ENCODE data around the gene DHRSX. TPM values are rescaled to one million over a fixed set of nuclear protein-coding genes. Genes with fewer than 3 reads are reported as not detected.
A peak's percentile ranks its signal among the peaks of the same experiment; 100 is the strongest.
"Not testable (repeated sequence)": the region's sequence is repeated elsewhere in the genome, so short reads cannot be mapped to it uniquely, and the experiment has no call there.

Gene DHRSX
- total RNA-seq, 1 donor from 2014 or later, result 65.4 TPM

DNA sequence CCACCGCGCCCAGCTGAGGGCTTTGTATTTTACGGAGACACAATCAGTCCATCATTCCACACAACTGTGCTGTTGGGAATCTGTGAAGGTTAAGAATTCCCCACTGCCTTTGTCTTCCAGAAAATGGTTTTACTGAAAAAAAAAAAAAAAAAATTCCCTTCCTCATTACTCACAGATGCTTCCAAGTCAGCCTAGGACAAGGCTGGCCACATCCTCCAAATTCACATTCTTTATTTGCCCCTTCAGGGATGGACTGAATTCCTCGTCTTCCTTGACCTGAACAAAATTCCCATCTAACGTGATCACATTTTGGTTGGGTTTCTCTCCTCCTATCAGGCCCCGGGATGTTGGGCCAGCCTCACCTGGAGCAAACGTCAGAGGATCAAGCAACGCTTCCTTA is 130.3 kb downstream of the DHRSX start:
- DNase-seq (ENCODE audit: low spot score, unreplicated experiment), result no peak
- Mint-ChIP-seq H3K9me3 (ENCODE audit: low read depth) (peaks cover 8% of the 10 kb centered on the region), H3K4me1 (ENCODE audit: low read depth) (peaks cover 1% of the 10 kb centered on the region), H3K4me3 (ENCODE audit: low read depth) (no peak overlapping the region), H3K36me3 (ENCODE audit: insufficient read depth) (peaks cover 30% of the 10 kb centered on the region), H3K27me3 (no peaks in the 10 kb centered on the region), H3K27ac (no peak overlapping the region)
- TF ChIP-seq CTCF (IDR thresholded peaks at IDR 0.05; ENCODE audit: unreplicated experiment), result no peak

DNA sequence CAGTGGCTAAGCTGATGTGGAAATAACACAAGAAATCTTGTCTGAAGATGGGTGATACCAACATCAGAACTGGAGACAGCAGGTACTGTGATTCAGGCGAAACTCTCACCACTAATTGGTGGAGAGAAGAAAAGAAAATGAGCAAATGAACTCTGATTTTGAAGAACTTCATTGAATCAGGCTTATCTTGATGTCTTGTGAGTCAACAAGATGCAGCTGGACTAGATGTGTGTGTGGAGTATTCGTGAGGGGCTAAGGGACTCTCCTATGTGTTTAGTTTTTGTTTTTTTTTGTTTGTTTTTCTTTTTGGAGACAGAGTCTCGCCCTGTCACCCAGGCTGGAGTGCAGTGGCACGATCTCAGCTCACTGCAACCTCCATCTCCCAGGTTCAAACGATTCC is 131.6 kb downstream of the DHRSX start:
- Mint-ChIP-seq H3K27ac (peak overlapping the region; percentile 76), H3K36me3 (ENCODE audit: insufficient read depth) (peaks cover 39% of the 10 kb centered on the region), H3K27me3 (no peaks in the 10 kb centered on the region), H3K9me3 (ENCODE audit: low read depth) (peaks cover 18% of the 10 kb centered on the region), H3K4me3 (ENCODE audit: low read depth) (no peak overlapping the region), H3K4me1 (ENCODE audit: low read depth) (peaks cover 1% of the 10 kb centered on the region)
- DNase-seq (ENCODE audit: low spot score, unreplicated experiment), result no peak
- TF ChIP-seq CTCF (IDR thresholded peaks at IDR 0.05; ENCODE audit: unreplicated experiment), result no peak

- DNase-seq (ENCODE audit: low spot score, unreplicated experiment), result no peak
- peaks cover 29% of the 10 kb centered on the region for H3K9me3 Mint-ChIP-seq (ENCODE audit: low read depth)
- H3K27ac Mint-ChIP-seq, result no peak overlapping the region
- peaks cover 3% of the 10 kb centered on the region for H3K4me1 Mint-ChIP-seq (ENCODE audit: low read depth)
- H3K36me3 Mint-ChIP-seq (ENCODE audit: insufficient read depth), result peaks cover 40% of the 10 kb centered on the region
- no peak overlapping the region for H3K4me3 Mint-ChIP-seq (ENCODE audit: low read depth)
- H3K27me3 Mint-ChIP-seq, result no peaks in the 10 kb centered on the region
- TF ChIP-seq CTCF (IDR thresholded peaks at IDR 0.05; ENCODE audit: unreplicated experiment), result no peak
These were observed 140.0 kb downstream of the DHRSX start for GRCh38 chrX:2360731-2361130.

DNA sequence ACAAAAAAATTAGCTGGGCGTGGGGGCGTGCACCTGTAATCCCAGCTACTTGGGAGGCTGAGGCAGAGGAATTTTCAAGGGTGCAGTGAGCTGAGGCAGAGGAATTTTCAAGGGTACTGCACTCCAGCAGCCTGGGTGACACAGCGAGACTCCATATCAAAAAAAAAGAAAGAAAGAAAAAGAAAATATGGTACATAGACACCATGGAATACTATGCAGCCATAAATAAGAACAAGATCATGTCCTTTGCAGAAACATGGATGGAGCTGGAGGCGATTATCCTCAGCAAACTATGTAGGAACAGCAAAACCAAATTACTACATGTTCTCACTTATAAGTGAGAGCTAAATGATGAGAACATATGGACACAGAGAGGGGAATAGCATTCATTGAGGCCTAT is 141.3 kb downstream of the DHRSX start:
- not testable (repeated sequence) for DNase-seq (ENCODE audit: low spot score, unreplicated experiment); H3K27ac Mint-ChIP-seq; H3K4me3 Mint-ChIP-seq (ENCODE audit: low read depth); H3K27me3 Mint-ChIP-seq; H3K4me1 Mint-ChIP-seq (ENCODE audit: low read depth)
- Mint-ChIP-seq H3K36me3 (ENCODE audit: insufficient read depth) (peaks cover 37% of the 10 kb centered on the region), H3K9me3 (ENCODE audit: low read depth) (peaks cover 20% of the 10 kb centered on the region)

DNA sequence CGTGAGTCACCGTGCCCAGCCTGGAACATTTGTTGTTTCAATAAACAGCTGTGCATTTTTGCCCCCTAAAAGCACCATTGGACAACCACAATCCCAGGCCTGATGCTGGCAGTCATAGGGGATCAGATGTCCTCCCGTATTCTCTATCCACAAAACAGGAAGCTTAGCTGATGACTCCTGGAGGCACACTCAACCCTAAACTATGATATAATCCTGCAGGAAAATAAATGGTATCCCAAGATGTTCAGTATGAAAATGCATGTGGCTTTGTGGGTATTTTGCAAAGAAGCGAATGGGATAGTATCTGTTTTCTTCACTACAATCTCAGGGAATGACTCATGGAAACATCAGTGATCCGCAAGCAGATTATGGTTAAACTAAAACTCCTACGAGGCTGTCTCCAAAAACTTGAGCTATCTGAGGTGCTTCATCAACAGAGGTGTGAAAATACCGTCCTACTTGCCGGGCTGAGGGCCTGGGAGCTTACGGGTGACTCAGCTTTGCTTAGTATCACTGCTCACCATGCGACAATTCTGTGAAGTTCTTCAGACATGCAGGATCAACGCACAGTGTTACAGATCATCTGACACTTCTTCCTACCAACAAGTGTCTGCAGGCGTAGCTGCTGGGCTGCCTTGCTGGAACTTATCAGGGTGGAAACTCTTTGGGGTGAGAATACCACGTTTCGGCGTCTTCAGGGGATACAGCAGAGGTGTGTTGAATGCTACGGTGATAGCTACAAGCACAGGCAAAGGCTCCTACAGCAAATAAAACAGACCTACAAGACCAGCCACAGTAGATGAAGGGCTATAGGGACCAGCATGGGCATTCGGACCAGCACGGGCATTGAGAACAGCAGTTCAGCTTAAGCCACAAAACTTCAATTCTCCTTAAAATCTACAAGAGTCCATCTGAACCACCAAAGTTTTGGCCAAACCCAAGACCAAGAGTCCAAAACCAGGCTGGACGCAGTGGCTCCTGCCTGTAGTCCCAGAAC is 148.5 kb downstream of the DHRSX start:
- DNase-seq (ENCODE audit: low spot score, unreplicated experiment), result no peak
- Mint-ChIP-seq H3K4me1 (ENCODE audit: low read depth) (no peaks in the 10 kb centered on the region), H3K27me3 (no peaks in the 10 kb centered on the region), H3K36me3 (ENCODE audit: insufficient read depth) (peaks cover 31% of the 10 kb centered on the region), H3K27ac (peak overlapping the region; percentile 57), H3K4me3 (ENCODE audit: low read depth) (no peak overlapping the region), H3K9me3 (ENCODE audit: low read depth) (peaks cover 7% of the 10 kb centered on the region)
- no peak for TF ChIP-seq CTCF (IDR thresholded peaks at IDR 0.05; ENCODE audit: unreplicated experiment)

DNA sequence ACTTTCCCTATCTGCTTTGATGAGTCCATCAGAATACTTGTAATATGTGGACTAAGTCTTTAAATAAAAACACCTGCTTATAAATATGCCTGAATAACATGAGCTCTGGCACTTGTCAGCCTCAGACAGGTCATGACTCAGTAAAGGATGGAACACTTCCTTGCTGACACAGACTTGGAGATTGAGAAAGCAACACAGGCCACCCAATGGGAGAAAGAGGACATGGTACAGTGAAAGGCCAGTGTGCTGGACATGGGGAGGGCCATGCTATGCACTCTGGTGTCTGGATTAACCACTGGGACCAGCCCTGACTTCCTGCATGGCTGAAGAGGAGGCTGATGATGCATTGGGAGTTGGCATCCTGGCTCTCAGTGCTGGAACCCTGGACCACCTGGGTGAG is 149.5 kb downstream of the DHRSX start:
- no peaks in the 10 kb centered on the region for H3K27me3 Mint-ChIP-seq
- peaks cover 14% of the 10 kb centered on the region for H3K9me3 Mint-ChIP-seq (ENCODE audit: low read depth)
- no peaks in the 10 kb centered on the region for H3K4me1 Mint-ChIP-seq (ENCODE audit: low read depth)
- peaks cover 35% of the 10 kb centered on the region for H3K36me3 Mint-ChIP-seq (ENCODE audit: insufficient read depth)
- H3K4me3 Mint-ChIP-seq (ENCODE audit: low read depth), result no peak overlapping the region
- DNase-seq (ENCODE audit: low spot score, unreplicated experiment), result no peak
- TF ChIP-seq CTCF (IDR thresholded peaks at IDR 0.05; ENCODE audit: unreplicated experiment), result no peak
- no peak overlapping the region for H3K27ac Mint-ChIP-seq

- not testable (repeated sequence) for DNase-seq (ENCODE audit: low spot score, unreplicated experiment); H3K27me3 Mint-ChIP-seq; H3K27ac Mint-ChIP-seq; H3K4me1 Mint-ChIP-seq (ENCODE audit: low read depth); H3K4me3 Mint-ChIP-seq (ENCODE audit: low read depth)
- H3K36me3 Mint-ChIP-seq (ENCODE audit: insufficient read depth), result peaks cover 39% of the 10 kb centered on the region
- peaks cover 20% of the 10 kb centered on the region for H3K9me3 Mint-ChIP-seq (ENCODE audit: low read depth)
These were observed 150.1 kb downstream of the DHRSX start for GRCh38 chrX:2350703-2351102.

- peaks cover 44% of the 10 kb centered on the region for H3K36me3 Mint-ChIP-seq (ENCODE audit: insufficient read depth)
- H3K4me3 Mint-ChIP-seq (ENCODE audit: low read depth); H3K4me1 Mint-ChIP-seq (ENCODE audit: low read depth); DNase-seq (ENCODE audit: low spot score, unreplicated experiment); H3K27ac Mint-ChIP-seq; H3K27me3 Mint-ChIP-seq: not testable (repeated sequence)
- H3K9me3 Mint-ChIP-seq (ENCODE audit: low read depth), result peaks cover 24% of the 10 kb centered on the region
These were observed 150.7 kb downstream of the DHRSX start for GRCh38 chrX:2350036-2350435.

All from progenitor cell of endocrine pancreas (in vitro differentiated cells).